Endothelial cell of umbilical vein (primary cell): Measurements from ENCODE around the gene TNFAIP1. TPM values are rescaled to one million over a fixed set of nuclear protein-coding genes. Genes with fewer than 3 reads are reported as not detected.
A peak's percentile ranks its signal among the peaks of the same experiment; 100 is the strongest.

Experiments
- BruUV-seq: library from RNA; stranded (reverse); fragments of 400-500 nt; replicated peaks from 2 replicates; lab custom pipeline; 2021; lab: Mats Ljungman, UMichigan
- CTCF ChIA-PET: fragments of 300-600, 350-600 bp; sonication (Branson Sonifier 250); formaldehyde crosslinking; loops from one replicate; lab custom pipeline; 2021; ENCODE audit warnings: antibody characterized with exemption, inconsistent platforms; lab: Charles Lee
- POLR2A ChIA-PET: fragments of 300-600, 350-600 bp; sonication (Branson Sonifier 250); formaldehyde crosslinking; loops from one replicate; lab custom pipeline; 2021; ENCODE audit warnings: antibody characterized with exemption, inconsistent platforms; lab: Charles Lee
- DNase-seq: peaks from one replicate; pipeline ENCODE4 v3.0.0-alpha.2; 2011; ENCODE audit warnings: low read depth, low spot score
- FAIRE-seq: peaks from 2 replicates; lab custom pipeline; 2011; peaks lifted over from hg19 to GRCh38; lab: Jason Lieb, UNC
- H2AFZ ChIP-seq: 2 replicates; pipeline ENCODE4 v1.6.0; 2012; ENCODE audit warnings: low read depth, low read length, control low read depth, inconsistent platforms
- H3K27ac ChIP-seq: 2 replicates; pipeline ENCODE4 v1.5.1; 2011; ENCODE audit warnings: low read depth, mild to moderate bottlenecking, control low read depth, low read length, moderate library complexity; ENCODE audit not compliant: insufficient read depth
- H3K27me3 ChIP-seq, 2 experiments: 2 replicates each; pipeline versions ENCODE4 v1.6.0 to v1.6.1; 2011; ENCODE audit warnings: low read length in 2 of 2, mixed read lengths in 1 of 2; ENCODE audit not compliant: control insufficient read depth in 2 of 2, insufficient read depth in 2 of 2
- H3K36me3 ChIP-seq, 2 experiments: 2 replicates in 1 of 2; 3 replicates in 1 of 2; pipeline ENCODE4 v1.5.1; 2011; ENCODE audit warnings: low read length in 2 of 2, mild to moderate bottlenecking in 1 of 2, moderate library complexity in 1 of 2; ENCODE audit not compliant: control insufficient read depth in 2 of 2, insufficient read depth in 2 of 2; ENCODE audit errors: extremely low read depth in 1 of 2
- H3K4me1 ChIP-seq: 3 replicates; pipeline ENCODE4 v1.5.1; 2011; ENCODE audit warnings: mild to moderate bottlenecking, low read length; ENCODE audit not compliant: control insufficient read depth, insufficient read depth; ENCODE audit errors: extremely low read depth
- H3K4me2 ChIP-seq: 2 replicates; pipeline ENCODE4 v1.6.1; 2011; ENCODE audit warnings: low read length, control low read depth, mixed read lengths; ENCODE audit not compliant: insufficient read depth
- H3K4me3 ChIP-seq, 3 experiments: fragments of 200-600 bp in 1 of 3; sonication (generic), shearing (Covaris generic) in 1 of 3; replicated peaks in 1 of 3; 2 replicates each; pipeline ENCODE4 v1.5.1; 2011 to 2016; ENCODE audit warnings: control low read depth in 3 of 3, low read length in 3 of 3, mild to moderate bottlenecking in 2 of 3, inconsistent platforms in 1 of 3, low read depth in 1 of 3, moderate library complexity in 1 of 3; ENCODE audit not compliant: insufficient read depth in 1 of 3
- H3K79me2 ChIP-seq: 2 replicates; pipeline ENCODE4 v1.6.0; 2012; ENCODE audit warnings: low read length, inconsistent platforms; ENCODE audit not compliant: control insufficient read depth, insufficient read depth
- H3K9ac ChIP-seq: replicated peaks from 2 replicates; pipeline ENCODE3; 2011; ENCODE audit warnings: low read length, control low read depth; ENCODE audit not compliant: insufficient read depth; ENCODE audit errors: extremely low read depth
- H3K9me1 ChIP-seq: replicated peaks from 3 replicates; pipeline ENCODE4 v1.6.0; 2011; ENCODE audit warnings: mild to moderate bottlenecking, low read length; ENCODE audit not compliant: control insufficient read depth, insufficient read depth; ENCODE audit errors: extremely low read depth
- H3K9me3 ChIP-seq: replicated peaks from 2 replicates; pipeline ENCODE4 v1.5.1; 2012; ENCODE audit warnings: low read length, inconsistent platforms; ENCODE audit not compliant: control insufficient read depth, insufficient read depth
- H4K20me1 ChIP-seq: replicated peaks from 2 replicates; pipeline ENCODE3; 2011; ENCODE audit warnings: mild to moderate bottlenecking, low read length; ENCODE audit not compliant: control insufficient read depth, insufficient read depth; ENCODE audit errors: extremely low read depth
- EZH2 ChIP-seq: IDR thresholded peaks from 2 replicates; pipeline ENCODE4 v1.6.1; 2012; ENCODE audit warnings: borderline replicate concordance, low read depth, mild to moderate bottlenecking, moderate library complexity, low read length, inconsistent platforms; ENCODE audit not compliant: severe bottlenecking
- FOS ChIP-seq: IDR thresholded peaks from 2 replicates; pipeline ENCODE4 v1.6.1; 2011; ENCODE audit warnings: mild to moderate bottlenecking, low read length, moderate library complexity, borderline replicate concordance; ENCODE audit not compliant: insufficient read depth
- GATA2 ChIP-seq: IDR thresholded peaks from 2 replicates; pipeline ENCODE4 v1.7.0; 2011; ENCODE audit warnings: low read depth, mild to moderate bottlenecking, moderate library complexity, mixed read lengths, low read length; ENCODE audit not compliant: insufficient read length, insufficient read depth
- JUN ChIP-seq: IDR thresholded peaks from 2 replicates; pipeline ENCODE4 v1.6.1; 2011; ENCODE audit warnings: borderline replicate concordance, low read depth; ENCODE audit not compliant: insufficient read length, insufficient read depth
- MYC ChIP-seq: IDR thresholded peaks from one replicate; pipeline ENCODE4 v1.6.1; 2011; ENCODE audit warnings: mild to moderate bottlenecking, low read depth, low read length
- POLR2A ChIP-seq: IDR thresholded peaks from 2 replicates; pipeline ENCODE4 v1.6.1; 2012; ENCODE audit warnings: low read depth, mild to moderate bottlenecking, control low read depth, low read length
- POLR2AphosphoS5 ChIP-seq: IDR thresholded peaks from 2 replicates; pipeline ENCODE4 v1.6.1; 2012; ENCODE audit warnings: low read depth, mild to moderate bottlenecking, control low read depth, low read length, moderate library complexity; ENCODE audit not compliant: insufficient read depth
- dilution Hi-C: fragments of 300-500 bp; cut with MboI; formaldehyde crosslinking; loops from one replicate; pipeline ENCODE4 v1.15.0; 2019; ENCODE audit warnings: low sequenced_read_pairs; ENCODE audit not compliant: extremely low pct_ligation_motif_present
- intact Hi-C: fragments of 100-400 bp; cut with micrococcal nuclease; formaldehyde crosslinking; loops from one replicate; pipeline ENCODE4 v1.10.0; 2022
- polyA plus RNA-seq, 4 experiments: library from polyadenylated mRNA; depleted of rRNA in 3 of 4; stranded (reverse) in 3 of 4; unstranded in 1 of 4; fragments of >200 nt; gene quantifications; 2 replicates each; pipeline versions ENCODE4 v1.2.1 to v1.2.3, GENCODE V29; 2011 to 2012; ENCODE audit warnings: missing spikeins in 1 of 4
- total RNA-seq: library from RNA; stranded (reverse); gene quantifications from 2 replicates; pipeline ENCODE4 v1.2.3, GENCODE V29; 2021
- TF ChIP-seq, protein P1 (sequence below): IDR thresholded peaks from 2 replicates; pipeline ENCODE4 v1.6.1; 2011; ENCODE audit not compliant: insufficient read depth, insufficient read length
- TF ChIP-seq, protein P2 (sequence below), 2 donors: IDR thresholded peaks; 1 replicate in 1 of 2; 2 replicates in 1 of 2; pipeline ENCODE4 v1.5.1; 2011; ENCODE audit warnings: low read length in 2 of 2, mild to moderate bottlenecking in 2 of 2, moderate library complexity in 2 of 2, control low read depth in 1 of 2, inconsistent platforms in 1 of 2, low read depth in 1 of 2; ENCODE audit not compliant: insufficient read depth in 1 of 2; ENCODE audit errors: extremely low read depth in 1 of 2

TNFAIP1 gene
- total and polyA plus RNA-seq, 2 donors (not counting 3 experiments of a cell fraction or from before 2014, with no cell fraction given), result 85.7 to 89.6 TPM

- Histone ChIP-seq H3K4me2 (no peak overlapping the region), H4K20me1 (no peaks in the 10 kb centered on the region), H2AFZ (no peak overlapping the region), H3K4me1 (peaks cover 33% of the 10 kb centered on the region), H3K9ac (no peak overlapping the region), H3K4me3 (no peak overlapping the region), H3K79me2 (peaks cover 38% of the 10 kb centered on the region), H3K27me3 (no peaks in the 10 kb centered on the region), H3K9me3 (no peaks in the 10 kb centered on the region), H3K27ac (no peak overlapping the region), H3K9me1 (no peaks in the 10 kb centered on the region), H3K36me3 (peaks cover 20 to 48% of the 10 kb centered on the region in 2 experiments)
- dilution Hi-C loops, result no loop called here
- no TSS peak for BruUV-seq
- TF ChIP-seq, protein P1, sequence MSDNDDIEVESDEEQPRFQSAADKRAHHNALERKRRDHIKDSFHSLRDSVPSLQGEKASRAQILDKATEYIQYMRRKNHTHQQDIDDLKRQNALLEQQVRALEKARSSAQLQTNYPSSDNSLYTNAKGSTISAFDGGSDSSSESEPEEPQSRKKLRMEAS, result no peak
- TF ChIP-seq POLR2AphosphoS5 (no peak), FOS (no peak)
- FAIRE-seq (peak; percentile 24), DNase-seq (no peak)
- intact Hi-C loops, result no loop called here
- POLR2A ChIA-PET, result no interaction called here
- CTCF ChIA-PET, result no interaction called here
Observed at GRCh38 chr17:28340374-28340773, 4.8 kb downstream of the TNFAIP1 start.

DNA sequence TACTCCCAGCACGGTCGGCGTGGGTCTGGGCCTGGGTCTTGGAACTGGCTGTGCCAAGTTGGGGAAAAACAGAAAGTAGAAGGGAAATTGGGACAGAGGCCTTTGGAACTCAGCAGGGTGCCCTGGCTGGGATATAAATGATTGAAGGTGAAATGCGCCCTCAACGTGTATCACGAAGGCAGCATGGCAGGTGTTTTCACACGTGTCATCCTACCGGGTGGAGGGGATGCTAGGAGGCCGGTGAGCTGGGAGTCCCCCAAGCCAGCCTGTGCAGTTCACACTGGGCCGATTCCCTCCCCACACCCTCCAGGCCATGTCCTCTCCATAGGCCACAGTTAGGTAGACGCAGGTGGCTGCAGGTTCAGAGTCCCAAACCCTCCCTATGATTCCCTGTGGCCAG, 6.0 kb downstream of the TNFAIP1 start:
- H2AFZ ChIP-seq, result no peak overlapping the region
- POLR2A ChIA-PET, result no interaction called here
- H3K9me1 ChIP-seq, result no peaks in the 10 kb centered on the region
- peaks cover 21 to 50% of the 10 kb centered on the region in 2 experiments for H3K36me3 ChIP-seq
- no peaks in the 10 kb centered on the region for H3K27me3 ChIP-seq
- H3K79me2 ChIP-seq, result peaks cover 32% of the 10 kb centered on the region
- TF ChIP-seq, protein P1, result no peak
- TF ChIP-seq POLR2A, result no peak
- TF ChIP-seq, protein P2, sequence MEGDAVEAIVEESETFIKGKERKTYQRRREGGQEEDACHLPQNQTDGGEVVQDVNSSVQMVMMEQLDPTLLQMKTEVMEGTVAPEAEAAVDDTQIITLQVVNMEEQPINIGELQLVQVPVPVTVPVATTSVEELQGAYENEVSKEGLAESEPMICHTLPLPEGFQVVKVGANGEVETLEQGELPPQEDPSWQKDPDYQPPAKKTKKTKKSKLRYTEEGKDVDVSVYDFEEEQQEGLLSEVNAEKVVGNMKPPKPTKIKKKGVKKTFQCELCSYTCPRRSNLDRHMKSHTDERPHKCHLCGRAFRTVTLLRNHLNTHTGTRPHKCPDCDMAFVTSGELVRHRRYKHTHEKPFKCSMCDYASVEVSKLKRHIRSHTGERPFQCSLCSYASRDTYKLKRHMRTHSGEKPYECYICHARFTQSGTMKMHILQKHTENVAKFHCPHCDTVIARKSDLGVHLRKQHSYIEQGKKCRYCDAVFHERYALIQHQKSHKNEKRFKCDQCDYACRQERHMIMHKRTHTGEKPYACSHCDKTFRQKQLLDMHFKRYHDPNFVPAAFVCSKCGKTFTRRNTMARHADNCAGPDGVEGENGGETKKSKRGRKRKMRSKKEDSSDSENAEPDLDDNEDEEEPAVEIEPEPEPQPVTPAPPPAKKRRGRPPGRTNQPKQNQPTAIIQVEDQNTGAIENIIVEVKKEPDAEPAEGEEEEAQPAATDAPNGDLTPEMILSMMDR (IDR thresholded peaks at IDR 0.05; ENCODE audit: extremely low read depth in 1 of 2, insufficient read depth in 1 of 2, low read depth in 1 of 2, low read length in 2 of 2), result no peak
- no peak for TF ChIP-seq POLR2AphosphoS5
- no peak for TF ChIP-seq FOS
- no peak for TF ChIP-seq JUN
- TF ChIP-seq EZH2, result no peak
- no peak for TF ChIP-seq MYC
- no peak for TF ChIP-seq GATA2
- H3K4me1 ChIP-seq, result peaks cover 43% of the 10 kb centered on the region
- no peak overlapping the region for H3K4me2 ChIP-seq
- FAIRE-seq, result no peak
- no peaks in the 10 kb centered on the region for H3K9me3 ChIP-seq
- no peak overlapping the region for H3K9ac ChIP-seq
- BruUV-seq, result no TSS peak
- no peak for DNase-seq
- H3K27ac ChIP-seq, result no peak overlapping the region
- no peaks in the 10 kb centered on the region for H4K20me1 ChIP-seq
- H3K4me3 ChIP-seq, result no peak overlapping the region
- dilution Hi-C loops, result no loop called here
- CTCF ChIA-PET, result no interaction called here
- intact Hi-C loops, result no loop called here
